Osteocyte (in vitro differentiated cells): ENCODE data around the gene CASP7. TPM values are rescaled to one million over a fixed set of nuclear protein-coding genes. Genes with fewer than 3 reads are reported as not detected.

Experiments
- DNase-seq: peaks from one replicate; pipeline ENCODE4 v3.0.0; 2021; ENCODE audit warnings: mixed read lengths; ENCODE audit not compliant: unreplicated experiment; ENCODE audit errors: extremely low spot score
- H3K27ac Mint-ChIP-seq: one replicate; pipeline ENCODE4 v1.8.0; 2021; ENCODE audit warnings: mild to moderate bottlenecking, mixed read lengths; ENCODE audit not compliant: unreplicated experiment
- H3K27me3 Mint-ChIP-seq: one replicate; pipeline ENCODE4 v1.8.0; 2021; ENCODE audit warnings: mixed read lengths; ENCODE audit not compliant: unreplicated experiment
- H3K36me3 Mint-ChIP-seq: one replicate; pipeline ENCODE4 v1.8.0; 2021; ENCODE audit warnings: mixed read lengths; ENCODE audit not compliant: unreplicated experiment
- H3K4me1 Mint-ChIP-seq: one replicate; pipeline ENCODE4 v1.8.0; 2021; ENCODE audit warnings: mixed read lengths; ENCODE audit not compliant: unreplicated experiment
- H3K4me3 Mint-ChIP-seq: one replicate; pipeline ENCODE4 v1.8.0; 2021; ENCODE audit warnings: mild to moderate bottlenecking, moderate library complexity, mixed read lengths; ENCODE audit not compliant: unreplicated experiment
- H3K9me3 Mint-ChIP-seq: one replicate; pipeline ENCODE4 v1.8.0; 2021; ENCODE audit warnings: mixed read lengths; ENCODE audit not compliant: unreplicated experiment
- total RNA-seq: library from RNA; stranded (reverse); gene quantifications from 2 replicates; pipeline ENCODE4 v1.2.1, GENCODE V29; 2021
- TF ChIP-seq, protein P1 (sequence below): fragments of 200-600 bp; sonication (generic); IDR thresholded peaks from 2 replicates; pipeline ENCODE4 v1.5.0; 2021; ENCODE audit warnings: antibody characterized with exemption, mild to moderate bottlenecking, moderate library complexity

Gene CASP7
- total RNA-seq, 1 donor from 2014 or later: 30.1 TPM

DNA sequence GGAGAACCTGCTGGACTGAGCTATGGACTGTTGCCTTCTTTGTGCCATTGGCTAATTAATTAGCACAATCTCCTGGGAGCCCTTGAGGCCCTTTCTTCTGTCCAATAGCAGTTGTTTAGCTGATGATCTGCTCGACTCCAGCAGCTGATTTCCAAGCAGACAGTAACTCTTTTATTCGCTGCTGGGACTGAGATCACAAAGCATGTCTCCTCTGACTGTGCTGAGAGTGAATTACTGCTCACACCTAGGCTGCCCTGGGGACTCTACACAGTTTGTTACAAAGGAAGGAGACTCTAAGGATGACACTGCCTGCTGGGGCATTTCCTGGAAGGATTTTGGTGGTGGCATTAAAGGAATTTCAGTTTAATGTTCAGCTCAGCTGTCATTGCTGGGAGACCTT lies 31.4 kb downstream of the CASP7 start:
- Mint-ChIP-seq H3K36me3 (peaks cover 3% of the 10 kb centered on the region), H3K9me3 (no peaks in the 10 kb centered on the region), H3K4me1 (peaks cover 53% of the 10 kb centered on the region), H3K27ac (peak overlapping the region; percentile 98), H3K27me3 (no peaks in the 10 kb centered on the region), H3K4me3 (no peak overlapping the region)
- TF ChIP-seq, protein P1, sequence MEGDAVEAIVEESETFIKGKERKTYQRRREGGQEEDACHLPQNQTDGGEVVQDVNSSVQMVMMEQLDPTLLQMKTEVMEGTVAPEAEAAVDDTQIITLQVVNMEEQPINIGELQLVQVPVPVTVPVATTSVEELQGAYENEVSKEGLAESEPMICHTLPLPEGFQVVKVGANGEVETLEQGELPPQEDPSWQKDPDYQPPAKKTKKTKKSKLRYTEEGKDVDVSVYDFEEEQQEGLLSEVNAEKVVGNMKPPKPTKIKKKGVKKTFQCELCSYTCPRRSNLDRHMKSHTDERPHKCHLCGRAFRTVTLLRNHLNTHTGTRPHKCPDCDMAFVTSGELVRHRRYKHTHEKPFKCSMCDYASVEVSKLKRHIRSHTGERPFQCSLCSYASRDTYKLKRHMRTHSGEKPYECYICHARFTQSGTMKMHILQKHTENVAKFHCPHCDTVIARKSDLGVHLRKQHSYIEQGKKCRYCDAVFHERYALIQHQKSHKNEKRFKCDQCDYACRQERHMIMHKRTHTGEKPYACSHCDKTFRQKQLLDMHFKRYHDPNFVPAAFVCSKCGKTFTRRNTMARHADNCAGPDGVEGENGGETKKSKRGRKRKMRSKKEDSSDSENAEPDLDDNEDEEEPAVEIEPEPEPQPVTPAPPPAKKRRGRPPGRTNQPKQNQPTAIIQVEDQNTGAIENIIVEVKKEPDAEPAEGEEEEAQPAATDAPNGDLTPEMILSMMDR: no peak
- no peak for DNase-seq

DNA sequence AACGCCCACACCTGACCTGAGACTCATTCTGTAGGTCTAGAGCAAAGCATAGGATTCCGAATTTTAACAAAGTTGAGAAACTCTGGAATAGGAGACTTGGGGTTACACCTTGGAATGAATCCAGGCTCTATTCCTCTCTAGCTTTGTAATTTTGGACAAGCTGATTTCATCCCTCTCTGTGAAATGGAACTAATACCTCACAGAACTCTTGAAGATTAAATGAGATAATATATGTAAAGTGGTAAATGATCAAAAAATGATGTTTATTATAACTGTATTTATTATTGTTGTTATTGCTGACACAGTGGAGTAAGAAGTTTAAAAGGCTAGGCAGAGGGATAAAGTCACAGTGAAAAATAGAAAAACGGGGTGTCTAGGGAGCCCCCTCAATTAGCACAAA lies 32.3 kb downstream of the CASP7 start:
- no peak for DNase-seq
- peaks cover 45% of the 10 kb centered on the region for H3K4me1 Mint-ChIP-seq
- H3K9me3 Mint-ChIP-seq: no peaks in the 10 kb centered on the region
- H3K27ac Mint-ChIP-seq: no peak overlapping the region
- peaks cover 3% of the 10 kb centered on the region for H3K36me3 Mint-ChIP-seq
- no peak overlapping the region for H3K4me3 Mint-ChIP-seq
- TF ChIP-seq, protein P1: no peak
- H3K27me3 Mint-ChIP-seq: no peaks in the 10 kb centered on the region

DNA sequence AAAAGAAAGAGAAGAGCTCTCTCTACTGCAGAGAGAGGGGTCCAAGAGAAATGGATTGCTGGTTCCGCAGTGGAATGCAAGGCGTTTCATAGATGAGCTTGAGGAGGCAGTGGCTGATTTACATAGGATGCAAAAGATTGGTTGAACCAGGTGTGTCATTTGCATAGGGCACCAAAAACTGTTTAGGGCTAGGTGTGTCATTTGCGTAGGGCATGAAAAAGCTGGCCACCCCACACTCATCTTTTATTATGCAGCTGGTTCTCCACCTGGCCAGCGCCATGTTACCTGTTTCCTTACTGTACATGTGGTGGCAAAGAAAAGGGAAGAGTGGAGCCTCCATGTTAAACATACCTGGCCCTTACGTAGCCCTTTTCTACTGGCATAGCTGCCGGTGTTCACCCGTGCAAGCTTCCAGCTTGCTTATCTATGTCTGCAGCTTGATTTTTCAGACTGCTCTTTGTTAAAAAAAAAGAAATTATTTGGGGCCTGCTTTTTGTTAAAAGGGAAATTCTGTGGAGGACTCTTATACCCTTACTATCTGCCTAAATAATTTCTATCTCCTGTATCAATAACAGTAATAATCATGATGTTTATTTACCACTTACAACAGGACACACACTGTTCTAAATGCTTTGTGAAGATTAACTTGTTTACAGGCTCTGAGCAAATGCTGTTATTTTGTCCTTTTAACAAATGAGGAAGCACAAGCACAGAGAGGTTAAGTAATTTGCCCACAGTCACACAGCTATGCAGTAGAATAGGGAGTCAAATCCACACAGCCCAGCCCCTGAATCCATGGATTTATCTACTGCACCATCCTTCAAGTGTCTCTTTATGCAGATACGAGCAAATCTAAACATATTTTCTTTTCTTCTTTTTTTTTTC lies 33.3 kb downstream of the CASP7 start:
- Mint-ChIP-seq H3K27ac (no peak overlapping the region), H3K27me3 (no peaks in the 10 kb centered on the region), H3K4me1 (peaks cover 37% of the 10 kb centered on the region), H3K36me3 (peaks cover 8% of the 10 kb centered on the region), H3K9me3 (peaks cover under 1% of the 10 kb centered on the region), H3K4me3 (no peak overlapping the region)
- TF ChIP-seq, protein P1: no peak
- DNase-seq: no peak

DNA sequence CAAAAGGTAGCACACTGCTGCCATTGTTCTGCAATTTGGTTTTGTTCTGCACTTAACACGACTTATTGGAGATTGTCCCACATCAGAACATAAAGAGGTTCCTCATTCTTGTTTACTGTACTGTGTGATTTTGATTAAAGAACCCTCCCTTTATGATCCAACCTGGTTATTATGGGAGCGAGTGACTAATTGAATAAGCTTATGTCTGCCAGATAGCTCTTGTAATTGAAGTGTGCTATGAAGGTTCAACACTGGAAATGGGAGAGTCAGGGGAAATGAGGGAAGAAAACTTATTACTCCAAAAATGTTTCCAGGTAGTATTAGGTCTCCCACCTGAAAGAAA lies 33.9 kb downstream of the CASP7 start:
- TF ChIP-seq, protein P1: no peak
- Mint-ChIP-seq H3K27ac (no peak overlapping the region), H3K27me3 (no peaks in the 10 kb centered on the region), H3K4me3 (no peak overlapping the region), H3K4me1 (peaks cover 31% of the 10 kb centered on the region), H3K36me3 (peaks cover 13% of the 10 kb centered on the region), H3K9me3 (peaks cover 5% of the 10 kb centered on the region)
- no peak for DNase-seq

DNA sequence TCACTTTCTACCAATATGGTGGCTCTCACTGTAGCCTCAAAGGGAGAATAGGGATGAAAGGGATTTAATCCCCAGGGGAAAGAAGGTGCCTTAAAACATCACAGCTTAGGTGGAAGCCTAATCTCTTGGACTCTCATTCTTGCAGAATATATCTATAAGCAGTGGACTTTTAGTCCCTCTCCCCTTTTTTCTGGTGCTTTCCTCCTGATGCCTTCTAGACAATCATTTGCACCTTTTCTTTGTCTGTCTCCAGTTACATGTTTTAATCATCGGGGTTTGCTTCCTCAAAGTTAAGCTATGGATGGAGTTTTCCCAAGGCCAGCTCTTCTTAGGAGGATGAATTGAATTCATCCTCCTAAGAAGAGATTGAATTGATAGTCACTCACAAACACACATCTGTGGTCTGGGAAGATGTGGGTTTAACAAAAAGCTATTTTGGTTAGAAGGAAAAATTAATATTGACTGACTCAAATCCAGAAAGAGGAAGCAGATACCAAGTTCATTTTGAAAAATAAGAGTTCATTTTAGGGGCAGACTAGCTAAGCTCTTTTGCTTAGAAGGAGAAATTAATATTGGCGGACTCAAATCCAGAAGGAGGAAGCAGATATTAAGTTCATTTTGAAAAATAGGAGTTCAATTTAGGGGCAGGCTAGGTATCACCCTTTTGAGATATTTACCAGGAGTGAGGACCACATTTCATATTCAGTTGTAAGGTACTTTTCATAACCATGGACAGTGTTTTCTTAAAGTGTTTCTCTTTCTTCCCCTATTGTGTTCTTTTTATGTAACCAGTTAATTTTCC lies 36.6 kb downstream of the CASP7 start:
- Mint-ChIP-seq H3K4me3 (no peak overlapping the region), H3K27me3 (no peaks in the 10 kb centered on the region), H3K4me1 (peaks cover 15% of the 10 kb centered on the region), H3K36me3 (peaks cover 30% of the 10 kb centered on the region), H3K9me3 (peaks cover 5% of the 10 kb centered on the region), H3K27ac (no peak overlapping the region)
- no peak for DNase-seq
- TF ChIP-seq, protein P1: no peak
